GM18505 (cell line): ENCODE data around the gene CTXN1.
"Not testable (repeated sequence)": the region's sequence is repeated elsewhere in the genome, so short reads cannot be mapped to it uniquely, and the experiment has no call there.

Experiments
- ATAC-seq: cut with Tn5 transposase; IDR thresholded peaks from one replicate; pipeline ENCODE4 v1.9.1; 2021; ENCODE audit not compliant: unreplicated experiment
- POLR2A ChIP-seq: IDR thresholded peaks from 4 replicates; pipeline ENCODE4 v1.6.1; 2011; ENCODE audit warnings: borderline replicate concordance; ENCODE audit not compliant: insufficient read depth, insufficient read length; ENCODE audit errors: extremely low read depth

CTXN1 gene

DNA sequence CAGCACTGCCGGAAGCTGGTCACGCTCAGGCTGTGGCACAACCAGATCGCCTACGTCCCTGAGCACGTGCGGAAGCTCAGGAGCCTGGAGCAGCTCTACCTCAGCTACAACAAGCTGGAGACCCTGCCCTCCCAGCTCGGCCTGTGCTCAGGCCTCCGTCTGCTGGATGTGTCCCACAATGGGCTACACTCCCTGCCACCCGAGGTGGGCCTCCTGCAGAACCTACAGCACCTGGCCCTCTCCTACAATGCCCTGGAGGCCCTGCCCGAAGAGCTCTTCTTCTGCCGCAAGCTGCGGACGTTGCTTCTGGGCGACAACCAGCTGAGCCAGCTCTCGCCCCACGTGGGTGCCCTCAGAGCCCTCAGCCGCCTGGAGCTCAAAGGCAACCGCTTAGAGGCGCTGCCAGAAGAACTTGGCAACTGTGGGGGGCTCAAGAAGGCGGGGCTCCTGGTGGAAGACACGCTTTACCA lies 25.5 kb downstream of the CTXN1 start:
- ATAC-seq, result no peak
- TF ChIP-seq POLR2A, result no peak

GRCh38 chr19:7899751-7900378 lies 26.1 kb downstream of the CTXN1 start:
- TF ChIP-seq POLR2A, result no peak

DNA sequence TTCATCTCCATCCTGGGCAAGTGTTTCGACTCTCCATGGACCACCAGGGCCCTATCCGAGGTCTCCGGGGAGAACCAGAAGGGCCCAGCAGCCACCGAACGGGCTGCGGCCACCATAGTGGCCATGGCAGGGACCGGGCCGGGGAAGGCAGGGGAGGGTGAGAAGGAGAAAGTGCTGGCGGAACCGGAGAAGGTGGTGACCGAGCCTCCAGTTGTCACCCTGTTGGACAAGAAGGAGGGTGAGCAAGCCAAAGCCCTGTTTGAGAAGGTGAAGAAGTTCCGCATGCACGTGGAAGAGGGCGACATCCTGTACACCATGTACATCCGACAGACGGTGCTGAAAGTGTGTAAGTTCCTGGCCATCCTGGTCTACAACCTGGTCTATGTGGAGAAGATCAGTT lies 27.0 kb downstream of the CTXN1 start:
- TF ChIP-seq POLR2A, result no peak
- ATAC-seq, result no peak

More at GRCh38 chr19:7899751-7900378, 26.1 kb downstream of the CTXN1 start:
- no peak for ATAC-seq

DNA sequence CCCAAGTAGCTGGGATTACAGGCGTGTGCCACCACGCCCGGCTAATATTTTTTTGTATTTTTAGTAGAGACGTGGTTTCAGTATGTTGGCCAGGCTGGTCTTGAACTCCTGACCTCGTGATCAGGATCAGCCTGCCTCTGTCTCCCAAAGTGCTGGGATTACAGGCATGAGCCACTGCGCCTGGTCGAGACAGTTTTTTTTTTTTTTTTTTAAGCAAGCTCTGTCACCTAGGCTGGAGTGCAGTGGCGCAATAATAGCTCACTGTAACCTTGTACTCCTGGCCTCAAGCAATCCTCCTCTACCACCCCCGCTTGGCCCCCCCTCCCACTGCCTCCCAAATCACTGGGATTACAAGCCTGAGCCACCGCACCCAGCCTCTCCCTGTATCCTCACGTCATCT lies 28.6 kb downstream of the CTXN1 start:
- no peak for TF ChIP-seq POLR2A
- ATAC-seq, result no peak

- no peak for ATAC-seq
- no peak for TF ChIP-seq POLR2A
Measured at GRCh38 chr19:7895565-7895964, 30.4 kb downstream of the CTXN1 start.

GRCh38 chr19:7894612-7895309 lies 31.2 kb downstream of the CTXN1 start:
- TF ChIP-seq POLR2A, result no peak
- ATAC-seq, result no peak

DNA sequence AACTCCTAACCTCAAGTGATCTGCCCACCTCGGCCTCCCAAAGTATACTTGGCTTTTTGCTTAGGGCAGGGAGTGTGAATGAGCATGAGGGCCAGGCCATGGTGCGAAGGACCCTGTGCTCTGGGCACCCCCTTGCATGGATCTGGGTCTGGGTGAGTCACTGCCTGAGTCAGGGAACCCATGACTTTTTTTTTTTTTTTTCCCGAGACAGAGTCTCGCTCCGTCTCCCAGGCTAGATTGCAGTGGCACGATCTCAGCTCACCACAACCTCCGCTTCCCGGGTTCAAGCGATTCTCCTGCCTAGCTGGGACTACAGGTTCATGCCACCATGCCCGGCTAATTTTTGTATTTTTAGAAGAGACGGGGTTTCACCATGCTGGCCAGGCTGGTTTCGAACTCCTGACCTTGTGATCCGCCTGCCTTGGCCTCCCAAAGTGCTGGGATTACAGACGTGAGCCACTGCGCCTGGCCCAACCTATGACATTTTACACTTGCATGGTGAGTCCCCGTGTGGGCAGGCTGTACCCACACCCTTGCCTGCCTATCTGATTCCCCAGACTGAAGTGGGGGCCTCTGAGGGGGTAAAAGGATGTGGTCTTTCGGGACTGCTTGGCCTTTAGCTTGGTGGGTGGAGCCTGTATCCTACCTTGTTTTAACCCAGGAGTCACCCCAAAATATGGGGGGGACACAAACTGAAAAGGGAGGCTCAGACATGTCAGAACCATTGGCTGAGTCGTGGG lies 32.4 kb downstream of the CTXN1 start:
- ATAC-seq, result not testable (repeated sequence)

DNA sequence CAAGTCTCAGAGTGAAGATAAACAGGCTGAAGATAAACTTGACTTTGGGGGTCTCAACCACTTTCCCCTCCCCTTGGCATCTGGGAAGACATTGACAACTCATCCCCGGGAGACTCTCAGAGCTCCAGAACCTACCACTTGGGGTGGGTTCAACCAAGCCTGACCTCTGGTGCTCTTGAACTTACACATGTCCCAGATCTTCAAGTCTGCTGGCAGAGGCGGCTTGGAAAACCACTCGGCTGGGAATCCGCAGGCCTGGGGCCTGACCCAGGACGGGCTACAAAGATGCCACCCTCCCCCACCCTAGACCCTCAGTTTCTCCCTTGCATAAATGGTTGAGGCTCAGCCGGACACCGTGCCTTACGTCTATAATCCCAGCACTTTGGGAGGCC lies 37.1 kb downstream of the CTXN1 start:
- no peak for ATAC-seq

DNA sequence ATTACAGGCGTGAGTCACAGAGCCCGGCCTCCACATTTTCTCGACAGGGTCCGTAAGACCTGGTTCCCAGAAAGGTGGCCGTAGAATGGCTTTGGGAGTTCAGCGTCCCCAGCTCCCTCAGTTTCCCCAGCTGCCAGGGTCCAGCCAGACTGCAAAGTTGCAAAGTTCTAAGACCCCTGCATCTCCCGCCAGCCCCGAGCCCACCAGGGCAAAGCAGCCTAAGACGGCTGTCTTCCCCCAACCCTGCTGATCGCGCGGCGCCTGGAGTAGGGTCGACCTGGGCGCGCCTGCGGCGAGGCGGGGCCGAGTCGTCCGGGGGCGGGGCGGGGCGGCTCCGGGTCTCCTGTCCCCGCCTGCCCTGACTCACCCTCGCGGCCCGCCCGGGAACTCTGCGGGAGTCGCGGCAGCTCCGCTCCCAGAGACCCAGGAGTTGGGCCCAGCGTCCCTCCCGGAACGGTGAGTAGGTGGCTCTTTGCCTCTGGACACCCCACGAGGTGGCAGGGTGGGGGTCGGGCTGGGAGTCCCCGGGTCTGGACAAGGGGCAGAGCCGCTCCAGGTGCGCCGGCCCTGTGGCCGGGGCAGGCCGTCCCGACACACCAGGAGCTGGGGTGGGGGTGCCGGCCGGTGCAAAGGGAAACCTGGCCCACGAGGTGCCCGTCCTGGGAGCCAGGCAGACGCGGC lies 37.6 kb downstream of the CTXN1 start, which contains the start of gene LRRC8E:
Gene LRRC8E, plus strand, starts transcription at position 366 of the 681 bp plus-strand sequence. CDS start 7,094 bp downstream, outside the sequence.
- no peak for TF ChIP-seq POLR2A
- no peak for ATAC-seq

More for the DNA sequence above, 37.1 kb downstream of the CTXN1 start:
- TF ChIP-seq POLR2A, result no peak

DNA sequence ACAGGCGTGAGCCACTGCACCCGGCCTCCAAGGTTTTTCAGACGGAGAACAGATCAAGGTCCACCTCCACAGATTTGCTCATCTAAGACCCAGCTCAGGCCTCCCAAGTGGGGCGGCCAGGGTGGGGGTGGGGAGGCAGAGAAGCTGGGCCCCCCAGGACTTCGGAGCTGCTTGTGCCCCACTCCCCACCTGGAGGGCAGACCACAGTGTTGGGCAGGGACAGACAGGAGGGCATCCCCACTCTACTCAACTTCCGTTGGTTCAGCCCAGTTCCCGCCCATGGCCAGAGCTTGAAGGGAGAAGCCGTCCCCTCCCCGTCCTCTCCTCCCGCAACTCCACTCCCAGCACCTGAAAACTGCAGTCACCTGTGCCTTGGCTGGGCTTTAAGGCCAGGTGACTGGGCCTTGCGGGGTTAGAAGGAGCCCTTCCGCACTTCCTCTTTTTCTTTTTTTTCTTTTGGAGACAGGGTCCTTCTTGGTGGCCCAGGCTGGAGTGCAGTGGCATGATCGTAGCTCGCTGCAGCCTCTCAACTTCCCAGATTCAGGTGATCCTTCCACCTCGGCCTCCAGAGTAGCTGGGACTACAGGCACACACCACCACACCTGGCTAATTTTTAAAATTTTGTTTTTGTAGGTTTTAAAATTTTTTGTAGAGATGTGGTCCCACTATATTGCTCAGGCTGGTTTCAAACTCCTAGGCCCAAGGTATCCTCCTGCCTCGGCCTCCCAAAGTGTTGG lies 38.4 kb downstream of the CTXN1 start:
- no peak for ATAC-seq
- TF ChIP-seq POLR2A, result no peak

GRCh38 chr19:7885818-7886217 lies 40.1 kb downstream of the CTXN1 start:
- no peak for TF ChIP-seq POLR2A
- no peak for ATAC-seq

GRCh38 chr19:7883796-7884570 lies 42.0 kb downstream of the CTXN1 start:
- no peak for TF ChIP-seq POLR2A
- ATAC-seq, result no peak
